T47D (cell line): ENCODE measurements around the gene CACNG3.

ENCODE experiments used
- DNase-seq, 2 experiments: peaks; one replicate each; pipeline versions ENCODE4 v3.0.0 to v3.0.0-alpha.2; 2011 to 2012; ENCODE audit warnings: low read depth in 1 of 2, low spot score in 1 of 2
- JUND ChIP-seq: IDR thresholded peaks from 2 replicates; pipeline ENCODE4 v1.6.1; 2012; ENCODE audit warnings: low read depth
- in situ Hi-C: cut with HindIII; loops from 2 replicates; pipeline ENCODE4 v1.10.0; 2016; ENCODE audit warnings: low sequenced_read_pairs, low pct_unique_long_range_greater_than_20kb

Gene CACNG3

GRCh38 chr16:24246911-24247607 is 9.1 kb upstream of the CACNG3 start:
- no peak for TF ChIP-seq JUND
- in situ Hi-C loops, result no loop called here
- no peak for DNase-seq

GRCh38 chr16:24253192-24253591 is 2.9 kb upstream of the CACNG3 start:
- no peak for TF ChIP-seq JUND
- DNase-seq, result peak; percentile 58 to 64
- in situ Hi-C loops, result no loop called here

DNA sequence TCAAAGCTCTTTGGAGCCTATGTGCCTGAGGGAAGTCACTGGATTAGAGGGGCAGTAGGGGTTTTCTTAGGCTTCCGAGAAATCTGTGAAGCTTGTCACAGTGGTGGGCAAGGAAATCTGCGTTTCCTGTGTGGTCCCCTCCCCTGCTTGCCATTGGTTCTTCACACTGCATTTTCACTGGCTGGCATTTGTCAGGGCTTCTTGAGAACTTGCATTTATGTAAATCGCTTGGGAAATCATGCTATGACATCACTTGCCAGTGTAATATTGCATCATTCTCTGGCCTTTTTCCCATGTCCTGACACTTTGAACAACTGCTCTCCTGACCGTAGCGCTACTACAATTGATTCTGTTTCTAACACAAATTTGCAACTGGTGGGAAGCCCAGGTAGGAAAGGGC is 1.8 kb downstream of the CACNG3 start:
- in situ Hi-C loops, result no loop called here
- DNase-seq, result no peak
- TF ChIP-seq JUND, result no peak

- in situ Hi-C loops, result no loop called here
Observed at GRCh38 chr16:24258791-24259190, 2.7 kb downstream of the CACNG3 start.

DNA sequence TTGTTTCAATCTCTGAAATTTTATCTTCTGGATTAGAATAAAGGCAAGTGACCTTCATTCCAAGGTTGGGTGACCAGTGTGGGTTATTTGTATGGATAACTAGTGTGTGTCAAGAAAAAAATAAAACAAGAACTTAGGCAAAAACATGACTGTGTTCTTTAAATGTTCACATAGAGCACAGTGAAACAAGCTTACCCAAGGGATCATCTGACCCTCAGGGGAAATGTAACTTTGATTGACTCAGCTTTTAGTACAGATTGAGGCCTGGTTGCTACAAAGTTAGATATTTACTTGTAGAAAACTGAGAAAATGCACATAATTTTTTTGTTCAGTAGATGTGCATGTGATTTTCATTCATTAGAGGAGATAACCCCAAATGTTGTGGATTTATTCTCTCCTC is 6.7 kb downstream of the CACNG3 start:
- no peak for TF ChIP-seq JUND
- DNase-seq, result no peak
- in situ Hi-C loops, result no loop called here

More at GRCh38 chr16:24258791-24259190, 2.7 kb downstream of the CACNG3 start:
- DNase-seq, result no peak
- TF ChIP-seq JUND, result no peak

DNA sequence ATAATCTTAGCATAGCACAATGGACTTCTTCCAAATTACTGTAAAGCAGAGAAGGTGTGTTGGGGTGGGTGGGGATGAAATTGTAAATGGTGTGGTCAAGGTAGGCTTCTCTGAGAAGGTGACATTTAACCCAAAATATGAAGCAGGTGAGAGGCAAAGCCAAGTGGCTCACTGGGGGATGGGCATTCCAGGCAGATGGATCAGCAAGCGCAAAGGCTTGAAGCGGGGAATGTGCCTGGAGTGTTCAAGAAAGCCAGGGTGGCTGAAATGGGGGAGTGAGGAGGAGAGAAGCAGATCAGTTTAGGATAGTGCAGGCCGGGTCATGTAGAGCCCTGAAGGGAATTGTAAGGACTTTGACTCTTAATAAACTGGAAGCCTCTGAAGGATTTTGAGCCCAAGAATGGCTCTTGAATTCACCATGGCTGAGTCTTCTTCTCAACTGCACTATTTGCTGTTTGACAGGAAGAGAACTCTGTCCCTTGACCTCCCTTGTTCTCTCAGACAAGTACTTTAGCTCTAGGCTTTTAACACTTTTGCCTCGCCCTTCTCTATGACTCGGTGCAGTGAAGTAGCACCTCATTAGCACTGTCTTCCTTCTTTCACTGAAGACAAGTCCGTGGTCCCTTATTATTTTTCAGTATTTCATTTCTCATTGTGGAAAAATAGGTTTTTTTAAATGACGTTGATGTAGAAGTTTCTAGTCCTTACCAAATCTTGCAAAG is 14.7 kb downstream of the CACNG3 start:
- no peak for TF ChIP-seq JUND
- in situ Hi-C loops, result no loop called here
- DNase-seq, result no peak

DNA sequence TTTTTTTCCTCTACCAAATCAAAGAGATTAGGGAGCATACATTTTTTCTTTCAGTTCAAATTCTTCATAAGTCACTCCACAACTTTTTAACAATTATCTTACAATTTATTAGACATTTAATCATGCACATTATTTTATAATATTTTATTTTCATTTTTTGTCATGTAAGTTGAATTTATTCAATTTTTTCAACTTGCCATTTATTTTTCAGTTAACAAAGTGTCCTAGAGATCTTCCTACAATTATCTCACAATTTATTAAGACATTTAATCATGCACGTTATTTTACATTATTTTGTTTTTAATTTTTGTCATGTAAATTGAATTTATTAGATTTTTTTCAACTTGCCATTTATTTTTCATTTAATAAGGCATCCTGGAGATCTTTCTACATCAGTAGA is 16.2 kb downstream of the CACNG3 start:
- DNase-seq, result no peak
- TF ChIP-seq JUND, result no peak
- in situ Hi-C loops, result no loop called here

- no peak for TF ChIP-seq JUND
- no peak for DNase-seq
- in situ Hi-C loops, result no loop called here
Observed at GRCh38 chr16:24273508-24274182, 17.5 kb downstream of the CACNG3 start.

- TF ChIP-seq JUND, result no peak
- in situ Hi-C loops, result no loop called here
- DNase-seq, result no peak
Observed at GRCh38 chr16:24275413-24275812, 19.3 kb downstream of the CACNG3 start.

- in situ Hi-C loops, result no loop called here
- TF ChIP-seq JUND, result no peak
- DNase-seq, result no peak
Observed at GRCh38 chr16:24279982-24280515, 23.9 kb downstream of the CACNG3 start.

DNA sequence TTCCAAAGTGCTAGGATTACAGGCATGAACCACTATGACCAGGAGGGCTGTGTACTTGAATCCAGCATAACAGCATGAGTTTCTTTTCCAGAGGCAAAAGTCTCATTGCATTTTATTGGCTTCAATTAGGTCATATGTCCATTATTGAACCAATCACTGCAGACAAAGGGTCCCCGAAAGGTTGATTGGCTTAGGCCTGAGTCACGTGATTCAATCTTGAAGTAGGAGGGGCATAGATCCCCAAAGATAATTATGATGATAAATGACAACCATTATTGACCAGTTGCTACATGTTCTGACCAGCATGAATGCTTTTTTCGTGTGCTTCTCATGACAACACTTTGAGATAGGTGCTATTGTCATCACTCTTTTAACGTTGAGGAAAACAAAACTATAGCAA is 25.3 kb downstream of the CACNG3 start:
- no peak for DNase-seq
- in situ Hi-C loops, result no loop called here
- no peak for TF ChIP-seq JUND

- no peak for DNase-seq
- in situ Hi-C loops, result no loop called here
- no peak for TF ChIP-seq JUND
Observed at GRCh38 chr16:24282141-24282540, 26.0 kb downstream of the CACNG3 start.
